NT2/D1 (cell line): ENCODE results near the gene DAPP1.

Experiments
- DNase-seq: peaks from one replicate; pipeline ENCODE4 v3.0.0-alpha.2; 2011; ENCODE audit warnings: low read depth, low spot score
- H3K27me3 ChIP-seq: 2 replicates; pipeline ENCODE4 v1.6.0; 2011; ENCODE audit warnings: mild to moderate bottlenecking; ENCODE audit not compliant: insufficient read length, insufficient read depth
- H3K36me3 ChIP-seq: 2 replicates; pipeline ENCODE4 v1.6.1; 2011; ENCODE audit warnings: mild to moderate bottlenecking, low read length, mixed read lengths; ENCODE audit not compliant: insufficient read depth, insufficient read length
- H3K4me1 ChIP-seq: 2 replicates; pipeline ENCODE4 v1.5.1; 2011; ENCODE audit not compliant: insufficient read depth, insufficient read length
- H3K4me3 ChIP-seq: 2 replicates; pipeline ENCODE4 v1.5.1; 2011; ENCODE audit warnings: low read depth; ENCODE audit not compliant: insufficient read length
- H3K9ac ChIP-seq: 2 replicates; pipeline ENCODE4 v1.6.0; 2011; ENCODE audit warnings: low read depth; ENCODE audit not compliant: insufficient read length
- H3K9me3 ChIP-seq: 2 replicates; pipeline ENCODE4 v1.5.1; 2011; ENCODE audit warnings: mild to moderate bottlenecking, low read length; ENCODE audit not compliant: insufficient read depth
- SUZ12 ChIP-seq: IDR thresholded peaks from 2 replicates; pipeline ENCODE4 v1.6.1; 2011; ENCODE audit not compliant: insufficient read length, insufficient read depth; ENCODE audit errors: extremely low read depth
- YY1 ChIP-seq: IDR thresholded peaks from 2 replicates; pipeline ENCODE4 v1.6.1; 2011; ENCODE audit not compliant: insufficient read length, insufficient read depth
- ZNF274 ChIP-seq: IDR thresholded peaks from 2 replicates; pipeline ENCODE4 v1.6.1; 2011; ENCODE audit warnings: mild to moderate bottlenecking, low read depth, low read length

Gene DAPP1

GRCh38 chr4:99885687-99886086, 69.1 kb downstream of the DAPP1 start:
- H3K4me1 ChIP-seq: no peaks in the 10 kb centered on the region
- DNase-seq: no peak
- no peak overlapping the region for H3K4me3 ChIP-seq
- H3K9me3 ChIP-seq: no peaks in the 10 kb centered on the region
- no peaks in the 10 kb centered on the region for H3K27me3 ChIP-seq
- H3K9ac ChIP-seq: no peak overlapping the region
- TF ChIP-seq YY1 (no peak), SUZ12 (no peak)
- peaks cover 29% of the 10 kb centered on the region for H3K36me3 ChIP-seq

DNA sequence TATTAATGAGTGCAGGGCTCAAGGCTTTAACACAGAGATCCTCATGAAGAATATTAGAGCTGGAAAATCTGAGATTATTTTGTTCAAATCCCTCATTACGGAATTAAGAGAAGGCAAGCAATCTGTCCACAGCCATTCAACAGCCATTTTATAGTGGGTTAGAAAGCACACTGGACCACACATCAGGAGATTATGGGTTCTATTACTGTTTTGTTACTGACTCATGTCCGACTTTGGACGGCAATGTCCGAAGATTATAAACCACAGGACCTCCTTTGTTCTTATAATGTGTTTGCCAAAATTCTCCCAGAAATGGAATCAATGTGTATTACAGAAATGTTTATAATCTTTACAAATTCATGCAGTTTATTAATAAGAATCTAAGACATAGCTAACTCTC, 69.5 kb downstream of the DAPP1 start:
- H3K4me1 ChIP-seq: no peaks in the 10 kb centered on the region
- no peak overlapping the region for H3K9ac ChIP-seq
- no peaks in the 10 kb centered on the region for H3K9me3 ChIP-seq
- no peak for DNase-seq
- peaks cover 27% of the 10 kb centered on the region for H3K36me3 ChIP-seq
- no peak overlapping the region for H3K4me3 ChIP-seq
- no peaks in the 10 kb centered on the region for H3K27me3 ChIP-seq
- TF ChIP-seq ZNF274 (no peak), SUZ12 (no peak), YY1 (no peak)

- H3K27me3 ChIP-seq: no peaks in the 10 kb centered on the region
- TF ChIP-seq YY1 (no peak), SUZ12 (no peak), ZNF274 (no peak)
- no peak overlapping the region for H3K4me3 ChIP-seq
- no peak overlapping the region for H3K9ac ChIP-seq
- peaks cover 20% of the 10 kb centered on the region for H3K36me3 ChIP-seq
- no peaks in the 10 kb centered on the region for H3K4me1 ChIP-seq
- no peaks in the 10 kb centered on the region for H3K9me3 ChIP-seq
- no peak for DNase-seq
Observed at GRCh38 chr4:99887837-99888236, 71.2 kb downstream of the DAPP1 start.

GRCh38 chr4:99891351-99891750, 74.7 kb downstream of the DAPP1 start:
- peaks cover 9% of the 10 kb centered on the region for H3K36me3 ChIP-seq
- H3K4me3 ChIP-seq: no peak overlapping the region
- H3K4me1 ChIP-seq: no peaks in the 10 kb centered on the region
- H3K27me3 ChIP-seq: no peaks in the 10 kb centered on the region
- TF ChIP-seq SUZ12: no peak
- no peak for TF ChIP-seq ZNF274
- TF ChIP-seq YY1: no peak
- no peak for DNase-seq
- no peak overlapping the region for H3K9ac ChIP-seq
- no peaks in the 10 kb centered on the region for H3K9me3 ChIP-seq

- no peaks in the 10 kb centered on the region for H3K9me3 ChIP-seq
- no peaks in the 10 kb centered on the region for H3K4me1 ChIP-seq
- H3K9ac ChIP-seq: no peak overlapping the region
- no peaks in the 10 kb centered on the region for H3K27me3 ChIP-seq
- DNase-seq: no peak
- TF ChIP-seq YY1: no peak
- TF ChIP-seq ZNF274: no peak
- no peak for TF ChIP-seq SUZ12
- H3K4me3 ChIP-seq: peak overlapping the region; percentile 80
- H3K36me3 ChIP-seq: peaks cover 9% of the 10 kb centered on the region
Observed at GRCh38 chr4:99893029-99893428, 76.4 kb downstream of the DAPP1 start.

- peaks cover 9% of the 10 kb centered on the region for H3K36me3 ChIP-seq
- H3K4me1 ChIP-seq: no peaks in the 10 kb centered on the region
- peak overlapping the region; percentile 83 for H3K9ac ChIP-seq
- DNase-seq: no peak
- no peaks in the 10 kb centered on the region for H3K27me3 ChIP-seq
- peak overlapping the region; percentile 80 for H3K4me3 ChIP-seq
- H3K9me3 ChIP-seq: no peaks in the 10 kb centered on the region
- TF ChIP-seq SUZ12: no peak
- TF ChIP-seq YY1: no peak
- no peak for TF ChIP-seq ZNF274
Observed at GRCh38 chr4:99893839-99894160, 77.2 kb downstream of the DAPP1 start.

GRCh38 chr4:99894161-99894997, 77.8 kb downstream of the DAPP1 start, which contains the start of gene LAMTOR3:
Gene LAMTOR3, minus strand, starts transcription at chr4:99894427. Its CDS starts 464 bp downstream, at chr4:99893963.
- no peak for TF ChIP-seq YY1
- TF ChIP-seq ZNF274: no peak
- no peak for TF ChIP-seq SUZ12
- Histone ChIP-seq H3K27me3 (no peaks in the 10 kb centered on the region), H3K9me3 (no peaks in the 10 kb centered on the region), H3K4me3 (peak within 1 kb of the TSS; percentile 80), H3K36me3 (peaks cover 13% of the 10 kb centered on the region), H3K4me1 (no peaks in the 10 kb centered on the region), H3K9ac (peak within 1 kb of the TSS; percentile 83)
- DNase-seq: peak; percentile 68
